Body of pancreas (tissue), 4 donors: ENCODE results near the gene IGF1R.

ENCODE experiments used
- POLR2A ChIP-seq, 3 donors: fragments of 450-650 bp; IDR thresholded peaks; one replicate each; pipeline ENCODE4 v1.6.1; 2016; ENCODE audit warnings: antibody characterized with exemption in 3 of 3, mild to moderate bottlenecking in 2 of 3
- TF ChIP-seq, protein P1 (sequence below), 7 experiments: fragments of 450-650 bp in 4 of 7; fragments of 200-600 bp in 3 of 7; sonication (generic) in 3 of 7; IDR thresholded peaks; one replicate each; pipeline ENCODE4 v1.5.1; 2016 to 2019; ENCODE audit warnings: antibody characterized with exemption in 7 of 7

DNA sequence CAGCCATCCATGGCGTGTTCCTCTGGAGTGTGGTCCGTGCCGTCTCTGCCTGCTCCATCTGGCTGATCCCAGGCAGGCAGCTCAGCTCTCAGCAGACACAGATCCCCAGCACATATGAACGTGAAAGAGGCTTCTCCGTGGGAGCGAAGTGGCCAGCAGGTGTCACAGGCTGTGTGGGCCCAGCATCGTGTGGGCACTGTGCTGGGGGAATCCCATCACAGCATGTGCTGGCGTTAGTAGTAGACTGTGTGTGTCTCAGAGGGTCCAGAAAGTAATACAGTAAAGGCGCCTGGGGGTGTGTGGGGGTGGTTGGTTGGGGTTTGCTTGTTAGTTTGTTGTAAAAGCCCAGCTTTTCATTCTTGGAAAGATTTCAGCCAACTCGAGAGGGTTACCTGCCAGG lies 147.6 kb downstream of the IGF1R start:
- TF ChIP-seq, protein P1, sequence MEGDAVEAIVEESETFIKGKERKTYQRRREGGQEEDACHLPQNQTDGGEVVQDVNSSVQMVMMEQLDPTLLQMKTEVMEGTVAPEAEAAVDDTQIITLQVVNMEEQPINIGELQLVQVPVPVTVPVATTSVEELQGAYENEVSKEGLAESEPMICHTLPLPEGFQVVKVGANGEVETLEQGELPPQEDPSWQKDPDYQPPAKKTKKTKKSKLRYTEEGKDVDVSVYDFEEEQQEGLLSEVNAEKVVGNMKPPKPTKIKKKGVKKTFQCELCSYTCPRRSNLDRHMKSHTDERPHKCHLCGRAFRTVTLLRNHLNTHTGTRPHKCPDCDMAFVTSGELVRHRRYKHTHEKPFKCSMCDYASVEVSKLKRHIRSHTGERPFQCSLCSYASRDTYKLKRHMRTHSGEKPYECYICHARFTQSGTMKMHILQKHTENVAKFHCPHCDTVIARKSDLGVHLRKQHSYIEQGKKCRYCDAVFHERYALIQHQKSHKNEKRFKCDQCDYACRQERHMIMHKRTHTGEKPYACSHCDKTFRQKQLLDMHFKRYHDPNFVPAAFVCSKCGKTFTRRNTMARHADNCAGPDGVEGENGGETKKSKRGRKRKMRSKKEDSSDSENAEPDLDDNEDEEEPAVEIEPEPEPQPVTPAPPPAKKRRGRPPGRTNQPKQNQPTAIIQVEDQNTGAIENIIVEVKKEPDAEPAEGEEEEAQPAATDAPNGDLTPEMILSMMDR (IDR thresholded peaks at IDR 0.05) = no peak
- TF ChIP-seq POLR2A (IDR thresholded peaks at IDR 0.05) = no peak
